ENCODE measurements around the gene APOA5.

GRCh38 chr11:116811194-116811593 lies 19.5 kb upstream of the APOA5 start:
- TF ChIP-seq POLR2AphosphoS5 (IDR thresholded peaks at IDR 0.05; ENCODE audit: borderline replicate concordance, low read depth, low read length) (no peak), EZH2 (IDR thresholded peaks at IDR 0.05) (no peak)

Measured in SK-N-MC (cell line).